ENCODE measurements around the gene GATB.

GATB gene

DNA sequence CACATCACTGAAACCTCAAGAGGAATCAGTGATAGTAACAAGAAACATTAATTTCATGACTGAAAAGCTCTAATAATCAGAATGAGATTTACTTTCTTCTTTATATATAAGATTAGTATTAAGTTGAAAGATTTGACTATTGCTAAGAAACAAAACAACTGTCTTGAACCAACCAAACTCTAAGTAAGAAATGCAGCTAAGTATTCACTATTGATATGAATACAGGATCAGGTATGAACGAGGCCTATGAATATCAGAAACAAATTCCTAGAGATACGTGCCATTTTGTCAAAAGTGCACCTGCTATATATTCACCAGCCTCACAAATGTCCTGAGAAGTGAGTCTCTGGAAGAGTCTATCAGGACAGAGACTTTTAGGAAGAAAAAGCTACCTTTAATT is 32.1 kb downstream of the GATB start:
- Histone ChIP-seq H3K27me3 (ENCODE audit: control insufficient read depth, insufficient read depth, low read length) (no peaks in the 10 kb centered on the region), H3K9ac (ENCODE audit: low read length) (no peak overlapping the region), H3K4me3 (ENCODE audit: low read length) (no peak overlapping the region), H3K4me1 (ENCODE audit: control insufficient read depth, low read depth, low read length) (no peaks in the 10 kb centered on the region), H3K36me3 (ENCODE audit: control insufficient read depth, low read depth, low read length) (no peaks in the 10 kb centered on the region), H3K9me3 (ENCODE audit: control insufficient read depth, low read depth, low read length) (no peaks in the 10 kb centered on the region), H3K27ac (ENCODE audit: low read length) (no peak overlapping the region)

DNA sequence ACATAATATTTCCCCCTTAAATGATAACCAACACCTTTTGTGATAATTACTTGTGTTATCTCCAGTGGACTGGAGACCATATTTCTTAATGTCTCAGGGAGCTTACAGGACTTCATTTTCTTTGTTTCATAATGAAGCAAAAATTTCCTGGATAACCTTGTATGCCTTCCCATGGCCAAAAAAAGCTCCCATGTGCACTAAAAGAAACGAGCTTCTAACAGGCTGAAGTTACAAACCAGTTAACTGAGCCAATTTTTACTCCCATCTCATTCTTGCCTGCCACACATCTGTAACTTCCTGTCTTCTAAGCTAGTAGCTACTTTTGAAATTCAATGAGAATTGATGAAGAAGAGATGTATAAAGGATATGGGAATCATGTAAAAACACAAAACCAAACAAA is 32.8 kb downstream of the GATB start:
- Histone ChIP-seq H3K9me3 (ENCODE audit: control insufficient read depth, low read depth, low read length) (no peaks in the 10 kb centered on the region), H3K27me3 (ENCODE audit: control insufficient read depth, insufficient read depth, low read length) (no peaks in the 10 kb centered on the region), H3K9ac (ENCODE audit: low read length) (no peak overlapping the region), H3K27ac (ENCODE audit: low read length) (no peak overlapping the region), H3K4me1 (ENCODE audit: control insufficient read depth, low read depth, low read length) (no peaks in the 10 kb centered on the region), H3K4me3 (ENCODE audit: low read length) (no peak overlapping the region), H3K36me3 (ENCODE audit: control insufficient read depth, low read depth, low read length) (no peaks in the 10 kb centered on the region)

DNA sequence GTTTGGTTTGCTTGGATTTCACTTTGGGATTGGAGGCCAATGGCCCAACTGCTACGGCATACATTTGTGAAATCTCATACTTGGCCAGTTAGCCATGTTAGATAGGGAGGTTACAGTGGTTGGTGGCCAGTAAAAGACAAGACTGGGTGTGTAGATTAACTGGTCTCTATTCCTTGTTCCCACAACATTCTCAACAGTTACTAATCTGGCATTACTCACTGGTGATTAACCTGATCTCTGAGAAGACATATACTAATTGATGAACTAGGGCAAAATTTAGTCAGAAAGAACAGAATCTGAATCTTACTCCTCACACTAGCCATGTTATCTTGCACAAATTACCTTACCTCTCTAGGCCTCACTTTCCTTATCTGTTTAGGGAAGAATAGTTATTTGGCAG is 33.4 kb downstream of the GATB start:
- H3K36me3 ChIP-seq (ENCODE audit: control insufficient read depth, low read depth, low read length) = no peaks in the 10 kb centered on the region
- H3K27ac ChIP-seq (ENCODE audit: low read length) = no peak overlapping the region
- no peaks in the 10 kb centered on the region for H3K9me3 ChIP-seq (ENCODE audit: control insufficient read depth, low read depth, low read length)
- H3K9ac ChIP-seq (ENCODE audit: low read length) = no peak overlapping the region
- H3K4me1 ChIP-seq (ENCODE audit: control insufficient read depth, low read depth, low read length) = no peaks in the 10 kb centered on the region
- no peak overlapping the region for H3K4me3 ChIP-seq (ENCODE audit: low read length)
- H3K27me3 ChIP-seq (ENCODE audit: control insufficient read depth, insufficient read depth, low read length) = no peaks in the 10 kb centered on the region

DNA sequence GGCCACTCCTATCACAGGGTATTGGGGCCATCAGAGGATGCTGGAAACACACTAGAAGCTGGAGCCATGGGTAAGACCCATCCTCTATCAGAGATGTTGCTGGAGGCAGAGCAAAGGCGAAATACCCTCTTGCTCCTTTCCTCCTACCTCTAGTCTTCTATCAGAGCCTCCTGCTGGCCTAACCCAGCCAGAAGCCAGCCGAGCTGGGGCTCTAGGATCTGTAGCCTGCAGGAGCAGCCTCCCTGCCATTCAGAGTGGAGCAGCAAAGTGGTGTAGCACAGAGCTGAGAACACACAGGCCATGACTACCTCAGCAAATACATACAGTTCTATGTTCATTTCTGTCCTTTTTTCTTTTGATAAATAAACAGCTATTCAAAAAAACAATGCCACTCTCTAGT is 35.7 kb downstream of the GATB start:
- Histone ChIP-seq H3K9ac (ENCODE audit: low read length) (no peak overlapping the region), H3K36me3 (ENCODE audit: control insufficient read depth, low read depth, low read length) (no peaks in the 10 kb centered on the region), H3K4me1 (ENCODE audit: control insufficient read depth, low read depth, low read length) (no peaks in the 10 kb centered on the region), H3K27ac (ENCODE audit: low read length) (no peak overlapping the region), H3K9me3 (ENCODE audit: control insufficient read depth, low read depth, low read length) (no peaks in the 10 kb centered on the region), H3K27me3 (ENCODE audit: control insufficient read depth, insufficient read depth, low read length) (no peaks in the 10 kb centered on the region), H3K4me3 (ENCODE audit: low read length) (no peak overlapping the region)

DNA sequence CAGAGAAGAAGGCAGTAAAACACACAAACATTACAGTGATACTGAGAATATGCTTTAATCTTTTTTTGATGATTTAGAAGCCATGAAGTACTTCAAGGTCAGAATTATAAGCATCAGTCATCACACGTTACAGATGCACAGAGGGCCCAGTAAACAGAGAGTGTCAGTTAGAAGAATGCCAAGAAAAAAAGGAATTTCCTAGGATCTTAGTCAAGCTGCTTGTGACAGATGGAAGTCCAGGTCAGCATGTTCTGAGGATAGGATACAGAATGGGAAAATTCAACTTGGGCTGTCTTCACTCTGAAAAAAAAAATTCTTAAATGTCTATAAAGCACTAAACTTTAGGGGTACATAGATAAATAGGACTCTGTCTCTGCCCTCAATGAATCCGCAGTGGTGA is 38.9 kb downstream of the GATB start:
- Histone ChIP-seq H3K27me3 (ENCODE audit: control insufficient read depth, insufficient read depth, low read length) (no peaks in the 10 kb centered on the region), H3K27ac (ENCODE audit: low read length) (no peak overlapping the region), H3K9ac (ENCODE audit: low read length) (no peak overlapping the region), H3K4me1 (ENCODE audit: control insufficient read depth, low read depth, low read length) (no peaks in the 10 kb centered on the region), H3K36me3 (ENCODE audit: control insufficient read depth, low read depth, low read length) (no peaks in the 10 kb centered on the region), H3K4me3 (ENCODE audit: low read length) (no peak overlapping the region), H3K9me3 (ENCODE audit: control insufficient read depth, low read depth, low read length) (no peaks in the 10 kb centered on the region)

DNA sequence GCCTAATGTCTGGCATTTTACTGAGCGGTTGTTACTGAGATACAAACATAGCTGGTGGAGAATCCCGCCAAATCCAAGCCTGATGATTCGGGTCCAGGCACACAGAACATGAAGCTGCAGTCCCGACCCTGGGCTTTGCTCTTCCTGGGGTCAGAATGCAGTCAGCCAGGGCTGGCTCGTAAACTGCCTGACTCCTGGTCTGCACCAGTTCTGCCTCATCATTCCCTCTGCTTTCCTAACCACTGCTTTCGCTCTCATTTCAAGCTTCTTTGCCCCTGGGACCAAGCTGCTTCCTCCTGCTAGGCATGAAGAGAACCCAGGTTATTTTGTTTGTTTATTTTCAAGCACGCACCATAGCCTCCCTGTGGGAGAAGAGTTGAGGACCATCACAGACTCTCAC is 39.3 kb downstream of the GATB start:
- Histone ChIP-seq H3K9me3 (ENCODE audit: control insufficient read depth, low read depth, low read length) (no peaks in the 10 kb centered on the region), H3K4me1 (ENCODE audit: control insufficient read depth, low read depth, low read length) (no peaks in the 10 kb centered on the region), H3K36me3 (ENCODE audit: control insufficient read depth, low read depth, low read length) (no peaks in the 10 kb centered on the region), H3K4me3 (ENCODE audit: low read length) (no peak overlapping the region), H3K27ac (ENCODE audit: low read length) (no peak overlapping the region), H3K27me3 (ENCODE audit: control insufficient read depth, insufficient read depth, low read length) (no peaks in the 10 kb centered on the region), H3K9ac (ENCODE audit: low read length) (no peak overlapping the region)

DNA sequence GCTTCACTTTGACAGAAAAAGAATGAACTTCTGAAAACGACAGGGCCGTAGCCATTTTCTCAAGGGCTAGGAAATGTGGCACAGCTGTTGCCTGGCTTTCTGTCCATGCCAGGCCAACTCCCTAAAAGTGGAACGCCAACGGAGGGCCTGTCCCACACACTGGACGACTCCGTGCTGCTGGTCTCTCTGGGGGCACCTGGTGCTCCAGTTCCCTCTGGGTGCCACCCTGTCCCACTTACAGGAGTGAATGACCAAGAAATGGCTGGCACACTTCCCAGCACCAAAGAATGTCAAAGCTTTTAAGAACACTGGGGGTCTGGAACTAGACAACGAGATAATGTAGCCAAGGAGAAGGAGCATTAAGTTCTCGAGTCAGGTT is 40.9 kb downstream of the GATB start:
- H3K27me3 ChIP-seq (ENCODE audit: control insufficient read depth, insufficient read depth, low read length) = no peaks in the 10 kb centered on the region
- H3K4me1 ChIP-seq (ENCODE audit: control insufficient read depth, low read depth, low read length) = no peaks in the 10 kb centered on the region
- H3K36me3 ChIP-seq (ENCODE audit: control insufficient read depth, low read depth, low read length) = no peaks in the 10 kb centered on the region

DNA sequence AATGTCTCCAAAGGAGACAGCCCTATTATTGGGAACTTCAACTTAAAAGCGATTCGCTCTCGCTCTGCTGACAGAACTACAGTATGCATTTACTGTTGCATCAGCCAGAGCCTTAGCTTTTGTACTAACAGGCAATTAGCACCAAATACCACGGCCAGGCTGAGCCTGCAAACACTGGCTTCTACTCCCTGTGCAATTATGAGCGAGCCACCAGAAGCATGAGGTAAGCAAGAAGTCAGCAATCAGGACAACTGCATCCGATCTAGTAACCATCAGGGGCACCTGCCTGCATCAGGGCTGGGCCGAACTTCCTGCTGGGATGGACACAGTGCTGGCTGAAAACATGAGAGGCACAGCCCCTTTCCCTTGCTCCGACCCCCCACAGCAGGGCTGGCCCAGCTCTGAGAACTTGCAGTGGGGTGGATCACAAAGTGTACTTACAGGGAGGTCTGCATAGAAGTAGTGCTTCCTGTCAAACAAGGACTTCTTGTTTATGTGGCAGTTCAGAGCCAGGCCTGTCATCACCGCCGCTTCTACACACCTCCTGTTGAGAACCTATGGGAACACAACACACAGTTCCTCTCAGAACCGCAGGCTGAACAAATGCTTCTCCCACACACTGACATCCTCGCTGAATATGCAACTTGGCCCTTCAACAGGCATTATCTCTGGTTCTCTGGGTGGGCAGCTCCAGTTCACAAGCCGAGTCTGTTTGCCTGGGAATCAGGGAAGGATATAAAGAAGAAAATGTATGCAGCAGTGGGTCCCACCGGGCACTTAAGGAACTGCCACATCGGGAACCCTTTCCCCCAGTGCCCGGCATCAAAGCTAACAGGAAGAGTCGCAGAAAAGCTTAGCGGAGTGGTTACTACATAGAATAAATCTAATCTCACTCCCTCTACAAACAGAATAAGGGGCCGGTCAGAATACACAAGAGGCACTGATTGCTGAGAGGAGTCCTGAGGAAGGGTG is 41.5 kb downstream of the GATB start:
- Histone ChIP-seq H3K36me3 (ENCODE audit: control insufficient read depth, low read depth, low read length) (no peaks in the 10 kb centered on the region), H3K4me3 (ENCODE audit: low read length) (no peak overlapping the region)

More for the DNA sequence above, 40.9 kb downstream of the GATB start:
- no peak overlapping the region for H3K9ac ChIP-seq (ENCODE audit: low read length)
- no peaks in the 10 kb centered on the region for H3K9me3 ChIP-seq (ENCODE audit: control insufficient read depth, low read depth, low read length)
- no peak overlapping the region for H3K4me3 ChIP-seq (ENCODE audit: low read length)
- no peak overlapping the region for H3K27ac ChIP-seq (ENCODE audit: low read length)

DNA sequence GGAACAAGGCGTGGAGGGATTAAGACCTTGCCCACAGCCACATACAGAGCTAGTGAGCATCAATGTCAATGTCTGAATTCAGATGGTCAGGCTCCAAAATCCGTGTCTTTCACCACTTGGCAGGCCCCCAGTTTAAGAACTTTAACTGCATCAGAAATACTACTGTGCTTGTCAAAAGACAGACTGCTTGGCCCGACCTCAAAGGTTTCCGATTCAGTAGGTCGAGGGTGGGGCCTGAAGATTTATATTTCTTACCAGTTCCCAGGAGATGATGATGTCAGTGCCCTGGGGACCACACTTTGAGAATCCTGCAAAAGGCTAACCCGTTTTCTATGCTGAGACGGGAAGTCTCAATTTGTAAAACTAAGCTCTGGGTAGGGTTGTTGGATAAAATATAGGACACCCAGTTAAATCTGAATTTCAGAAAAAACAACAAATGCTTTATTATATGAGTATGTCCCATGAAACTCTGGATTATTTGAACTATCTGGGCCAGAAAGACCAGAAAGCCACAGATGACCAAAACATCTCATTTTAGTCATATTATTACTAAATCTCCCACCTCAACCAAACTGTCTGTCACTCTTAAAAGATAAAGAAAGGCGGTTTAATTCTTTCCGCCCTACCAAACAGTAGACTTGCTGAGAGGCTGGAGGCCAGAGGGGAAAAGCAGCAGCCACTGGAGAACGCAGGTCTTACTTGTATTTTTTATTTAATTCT is 42.7 kb downstream of the GATB start:
- Histone ChIP-seq H3K9me3 (ENCODE audit: control insufficient read depth, low read depth, low read length) (no peaks in the 10 kb centered on the region), H3K27ac (ENCODE audit: low read length) (no peak overlapping the region), H3K4me1 (ENCODE audit: control insufficient read depth, low read depth, low read length) (no peaks in the 10 kb centered on the region), H3K36me3 (ENCODE audit: control insufficient read depth, low read depth, low read length) (no peaks in the 10 kb centered on the region), H3K27me3 (ENCODE audit: control insufficient read depth, insufficient read depth, low read length) (no peaks in the 10 kb centered on the region), H3K4me3 (ENCODE audit: low read length) (no peak overlapping the region), H3K9ac (ENCODE audit: low read length) (no peak overlapping the region)

More for the DNA sequence above, 41.5 kb downstream of the GATB start:
- Histone ChIP-seq H3K4me1 (ENCODE audit: control insufficient read depth, low read depth, low read length) (no peaks in the 10 kb centered on the region), H3K27ac (ENCODE audit: low read length) (no peak overlapping the region), H3K9ac (ENCODE audit: low read length) (no peak overlapping the region), H3K27me3 (ENCODE audit: control insufficient read depth, insufficient read depth, low read length) (no peaks in the 10 kb centered on the region), H3K9me3 (ENCODE audit: control insufficient read depth, low read depth, low read length) (no peaks in the 10 kb centered on the region)

DNA sequence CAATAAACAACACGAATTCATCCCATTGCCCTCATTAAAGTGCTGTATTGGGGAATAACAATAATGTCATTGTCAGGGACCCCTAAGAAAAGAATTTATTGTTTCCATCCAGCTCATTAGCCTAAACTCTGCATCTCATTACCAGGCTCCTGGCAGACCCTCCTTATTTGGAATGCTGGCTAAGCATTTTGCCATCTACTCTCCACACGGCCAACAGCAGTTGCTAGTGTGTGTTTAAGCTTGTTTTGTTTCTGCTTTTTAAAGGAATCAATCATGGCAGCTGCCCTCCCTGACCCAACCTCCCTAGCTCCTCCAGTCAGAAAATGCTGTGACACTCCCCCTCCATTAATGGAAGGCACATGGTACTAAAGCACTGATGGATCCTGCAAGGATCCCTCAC is 43.5 kb downstream of the GATB start:
- Histone ChIP-seq H3K4me3 (ENCODE audit: low read length) (no peak overlapping the region), H3K4me1 (ENCODE audit: control insufficient read depth, low read depth, low read length) (no peaks in the 10 kb centered on the region), H3K9ac (ENCODE audit: low read length) (no peak overlapping the region), H3K27me3 (ENCODE audit: control insufficient read depth, insufficient read depth, low read length) (no peaks in the 10 kb centered on the region), H3K9me3 (ENCODE audit: control insufficient read depth, low read depth, low read length) (no peaks in the 10 kb centered on the region), H3K36me3 (ENCODE audit: control insufficient read depth, low read depth, low read length) (no peaks in the 10 kb centered on the region), H3K27ac (ENCODE audit: low read length) (no peak overlapping the region)

DNA sequence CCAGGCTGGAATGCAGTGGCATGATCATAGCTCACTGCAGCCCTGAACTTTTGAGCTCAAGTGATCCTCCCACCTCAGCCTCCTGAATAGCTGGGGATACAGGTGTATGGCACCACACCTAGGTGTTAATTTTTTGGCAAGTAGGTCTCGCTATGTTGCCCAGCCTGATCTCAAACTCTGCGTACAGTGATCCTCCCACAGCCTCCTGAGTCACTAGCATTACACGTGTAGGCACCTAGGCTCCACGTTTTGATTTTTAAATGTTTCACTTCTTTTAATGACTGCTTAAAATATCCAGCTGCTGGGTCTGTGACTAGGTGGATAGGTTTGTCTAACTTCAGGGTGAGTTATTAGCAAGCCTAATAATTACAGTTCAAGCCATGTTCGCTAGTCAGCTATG is 44.5 kb downstream of the GATB start:
- no peak overlapping the region for H3K4me3 ChIP-seq (ENCODE audit: low read length)
- H3K27me3 ChIP-seq (ENCODE audit: control insufficient read depth, insufficient read depth, low read length) = no peaks in the 10 kb centered on the region
- H3K27ac ChIP-seq (ENCODE audit: low read length) = no peak overlapping the region
- no peak overlapping the region for H3K9ac ChIP-seq (ENCODE audit: low read length)
- H3K36me3 ChIP-seq (ENCODE audit: control insufficient read depth, low read depth, low read length) = no peaks in the 10 kb centered on the region
- no peaks in the 10 kb centered on the region for H3K4me1 ChIP-seq (ENCODE audit: control insufficient read depth, low read depth, low read length)
- no peaks in the 10 kb centered on the region for H3K9me3 ChIP-seq (ENCODE audit: control insufficient read depth, low read depth, low read length)

DNA sequence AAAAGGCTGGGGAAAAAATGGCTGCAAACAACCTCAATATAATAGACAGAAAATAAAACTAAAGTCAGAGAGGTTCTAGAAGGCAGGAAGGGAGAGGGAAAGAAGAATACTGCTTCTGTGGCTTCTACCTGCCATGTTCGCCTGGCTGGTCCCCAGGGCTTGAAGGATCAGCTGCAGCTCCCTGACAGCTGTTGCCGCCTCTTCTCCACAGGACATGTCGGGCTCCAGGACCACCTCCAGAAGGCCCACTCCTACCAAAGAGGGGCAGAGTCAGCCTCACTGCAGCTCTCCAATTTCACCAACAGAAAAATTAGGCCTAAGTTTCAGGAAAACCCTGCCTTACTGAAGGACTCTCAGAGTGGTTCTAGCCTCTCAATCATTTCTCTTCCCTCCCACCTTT is 44.9 kb downstream of the GATB start:
- no peaks in the 10 kb centered on the region for H3K4me1 ChIP-seq (ENCODE audit: control insufficient read depth, low read depth, low read length)

More for the DNA sequence above, 44.9 kb downstream of the GATB start:
- no peaks in the 10 kb centered on the region for H3K9me3 ChIP-seq (ENCODE audit: control insufficient read depth, low read depth, low read length)
- H3K9ac ChIP-seq (ENCODE audit: low read length) = no peak overlapping the region
- no peaks in the 10 kb centered on the region for H3K36me3 ChIP-seq (ENCODE audit: control insufficient read depth, low read depth, low read length)
- H3K27ac ChIP-seq (ENCODE audit: low read length) = no peak overlapping the region
- H3K27me3 ChIP-seq (ENCODE audit: control insufficient read depth, insufficient read depth, low read length) = no peaks in the 10 kb centered on the region
- no peak overlapping the region for H3K4me3 ChIP-seq (ENCODE audit: low read length)
